ENCODE data around the gene ACSF2. TPM values are rescaled to one million over a fixed set of nuclear protein-coding genes. Genes with fewer than 3 reads are reported as not detected.

The ACSF2 gene
- polyA plus RNA-seq, 1 donor (not counting 4 experiments of a cell fraction or from before 2014, with no cell fraction given) = 71.9 TPM

GRCh38 chr17:50483266-50483665, 57.2 kb downstream of the ACSF2 start:
- Histone ChIP-seq H3K4me1 (ENCODE audit: control insufficient read depth, extremely low read depth, insufficient read depth, low read length) (peaks cover 40% of the 10 kb centered on the region), H3K4me2 (ENCODE audit: control insufficient read depth, extremely low read depth, insufficient read depth, low read depth, low read length) (no peak overlapping the region), H3K4me3 (ENCODE audit: control insufficient read depth in 2 of 3, extremely low read depth in 1 of 3, insufficient read depth in 2 of 3, low read depth in 1 of 3, low read length in 3 of 3) (no peak overlapping the region), H2AFZ (ENCODE audit: control insufficient read depth, low read length) (no peak overlapping the region), H3K27me3 (ENCODE audit: control insufficient read depth, extremely low read depth, insufficient read depth, low read length) (no peaks in the 10 kb centered on the region), H4K20me1 (ENCODE audit: control insufficient read depth, extremely low read depth, insufficient read depth, low read length) (no peaks in the 10 kb centered on the region), H3K9me3 (ENCODE audit: control insufficient read depth, low read depth, low read length) (no peaks in the 10 kb centered on the region), H3K9ac (ENCODE audit: control insufficient read depth, extremely low read depth, insufficient read depth, low read length) (no peak overlapping the region), H3K27ac (ENCODE audit: control insufficient read depth, insufficient read depth, low read length) (no peak overlapping the region), H3K9me1 (ENCODE audit: control insufficient read depth, extremely low read depth, insufficient read depth, low read length) (no peaks in the 10 kb centered on the region), H3K79me2 (ENCODE audit: control insufficient read depth, insufficient read depth, low read length) (peaks cover 16% of the 10 kb centered on the region), H3K36me3 (ENCODE audit: control insufficient read depth in 2 of 2, extremely low read depth in 1 of 2, insufficient read depth in 2 of 2, low read length in 2 of 2) (peaks cover 6 to 26% of the 10 kb centered on the region in 2 experiments)
- dilution Hi-C loops (cut with MboI; ENCODE audit: extremely low pct_ligation_motif_present, low sequenced_read_pairs) = no loop called here
- TF ChIP-seq CTCF (optimal IDR thresholded peaks at IDR 0.05 in 1 of 3, IDR thresholded peaks at IDR 0.05 in 1 of 3, conservative IDR thresholded peaks at IDR 0.05 in 1 of 3; ENCODE audit: extremely low read depth in 1 of 3, insufficient read depth in 2 of 3, low read length in 3 of 3) (no peak), EZH2 (IDR thresholded peaks at IDR 0.05; ENCODE audit: low read length) (no peak)
- DNase-seq (ENCODE audit: low read depth, low spot score) = no peak
- FAIRE-seq = no peak

GRCh38 chr17:50484386-50485155, 58.6 kb downstream of the ACSF2 start:
- dilution Hi-C loops (cut with MboI; ENCODE audit: extremely low pct_ligation_motif_present, low sequenced_read_pairs) = no loop called here
- peaks cover 40% of the 10 kb centered on the region for H3K4me1 ChIP-seq (ENCODE audit: control insufficient read depth, extremely low read depth, insufficient read depth, low read length)

More at GRCh38 chr17:50484386-50485155, 58.6 kb downstream of the ACSF2 start:
- no peaks in the 10 kb centered on the region for H3K27me3 ChIP-seq (ENCODE audit: control insufficient read depth, extremely low read depth, insufficient read depth, low read length)
- H2AFZ ChIP-seq (ENCODE audit: control insufficient read depth, low read length) = no peak overlapping the region
- FAIRE-seq (no peak), DNase-seq (ENCODE audit: low read depth, low spot score) (no peak)
- no peak overlapping the region for H3K4me3 ChIP-seq (ENCODE audit: control insufficient read depth in 2 of 3, extremely low read depth in 1 of 3, insufficient read depth in 2 of 3, low read depth in 1 of 3, low read length in 3 of 3)
- peaks cover 9% of the 10 kb centered on the region for H3K79me2 ChIP-seq (ENCODE audit: control insufficient read depth, insufficient read depth, low read length)
- peaks cover 6 to 26% of the 10 kb centered on the region in 2 experiments for H3K36me3 ChIP-seq (ENCODE audit: control insufficient read depth in 2 of 2, extremely low read depth in 1 of 2, insufficient read depth in 2 of 2, low read length in 2 of 2)
- H3K4me2 ChIP-seq (ENCODE audit: control insufficient read depth, extremely low read depth, insufficient read depth, low read depth, low read length) = no peak overlapping the region
- no peak overlapping the region for H3K27ac ChIP-seq (ENCODE audit: control insufficient read depth, insufficient read depth, low read length)
- no peaks in the 10 kb centered on the region for H3K9me3 ChIP-seq (ENCODE audit: control insufficient read depth, low read depth, low read length)
- no peaks in the 10 kb centered on the region for H4K20me1 ChIP-seq (ENCODE audit: control insufficient read depth, extremely low read depth, insufficient read depth, low read length)
- no peak overlapping the region for H3K9ac ChIP-seq (ENCODE audit: control insufficient read depth, extremely low read depth, insufficient read depth, low read length)
- TF ChIP-seq EZH2 (IDR thresholded peaks at IDR 0.05; ENCODE audit: low read length) (no peak), CTCF (optimal IDR thresholded peaks at IDR 0.05 in 1 of 3, IDR thresholded peaks at IDR 0.05 in 1 of 3, conservative IDR thresholded peaks at IDR 0.05 in 1 of 3; ENCODE audit: extremely low read depth in 1 of 3, insufficient read depth in 2 of 3, low read length in 3 of 3) (no peak)
- no peaks in the 10 kb centered on the region for H3K9me1 ChIP-seq (ENCODE audit: control insufficient read depth, extremely low read depth, insufficient read depth, low read length)
